HG03045 (cell line): ENCODE results near the gene CTDSP2.
"Not testable (repeated sequence)": the region's sequence is repeated elsewhere in the genome, so short reads cannot be mapped to it uniquely, and the experiment has no call there.

Experiments
- ATAC-seq: cut with Tn5 transposase; IDR thresholded peaks from one replicate; pipeline ENCODE4 v1.9.1; 2021; ENCODE audit warnings: mild to moderate bottlenecking, moderate library complexity; ENCODE audit not compliant: unreplicated experiment

Gene CTDSP2

DNA sequence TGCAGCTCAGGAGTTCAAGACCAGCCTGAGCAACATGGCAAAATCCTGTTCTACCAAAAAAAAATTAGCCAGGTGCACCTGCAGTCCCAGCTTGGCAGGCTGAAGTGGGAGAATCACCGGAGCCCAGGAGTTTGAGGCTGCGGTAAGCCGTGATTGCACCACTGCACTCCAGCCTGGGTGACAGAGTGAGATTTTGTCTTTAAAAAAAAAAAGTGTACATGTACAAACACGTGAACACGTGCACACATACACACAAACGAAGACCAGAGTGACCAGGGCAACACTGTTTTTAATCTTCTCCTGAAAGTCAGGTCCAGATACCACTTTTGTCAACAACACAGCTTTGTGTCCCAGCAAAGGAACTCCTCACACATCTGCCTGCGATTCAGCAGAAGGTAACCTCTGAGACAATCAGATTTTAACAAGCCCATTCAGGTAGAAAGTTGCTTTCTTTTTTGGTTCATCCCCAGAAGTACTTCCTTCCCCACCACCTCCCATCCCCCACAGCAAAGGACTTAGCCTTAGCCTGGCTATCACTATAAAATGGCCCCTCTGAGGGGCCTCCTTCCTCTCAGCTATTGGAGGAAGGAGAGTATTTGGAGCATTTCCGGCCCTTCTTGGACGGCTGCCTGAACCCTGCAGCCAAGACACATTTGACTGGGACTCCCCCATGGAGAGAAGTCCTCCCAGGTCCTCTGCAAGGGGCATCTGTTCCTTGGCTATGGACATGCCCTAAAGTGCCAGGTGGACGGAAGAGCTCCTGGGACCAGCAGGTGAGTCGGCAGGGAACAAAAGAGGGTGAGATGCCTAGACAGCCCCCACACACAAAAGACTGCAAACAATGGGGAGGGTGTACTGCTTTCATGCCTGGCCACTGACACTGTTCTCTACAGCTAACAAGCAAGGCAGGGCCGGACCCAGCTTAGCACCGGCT is 9.8 kb downstream of the CTDSP2 start:
- peak; percentile 38 for ATAC-seq

- no peak for ATAC-seq
Observed at GRCh38 chr12:57835366-57836288, 10.9 kb downstream of the CTDSP2 start.

GRCh38 chr12:57834086-57834876 is 12.2 kb downstream of the CTDSP2 start:
- ATAC-seq: no peak

DNA sequence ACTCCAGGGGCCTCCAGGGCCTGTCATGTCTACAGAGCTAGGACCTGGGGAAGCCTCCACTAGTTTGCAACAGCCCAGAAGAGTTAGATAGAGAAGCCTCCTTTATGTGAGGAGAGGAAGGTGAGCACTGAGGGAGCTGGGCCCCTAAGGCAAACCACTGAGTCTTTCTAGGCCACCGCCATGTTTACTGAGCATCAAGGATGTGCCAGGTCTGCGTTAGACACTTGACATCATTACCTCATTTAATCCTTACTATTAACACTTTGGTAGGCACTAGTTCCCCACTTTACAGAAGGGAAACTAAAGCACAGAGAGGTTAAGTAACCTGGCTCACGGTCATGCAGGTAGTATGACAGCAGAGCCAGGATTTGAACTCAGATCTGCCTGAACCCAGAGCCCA is 12.9 kb downstream of the CTDSP2 start:
- no peak for ATAC-seq

DNA sequence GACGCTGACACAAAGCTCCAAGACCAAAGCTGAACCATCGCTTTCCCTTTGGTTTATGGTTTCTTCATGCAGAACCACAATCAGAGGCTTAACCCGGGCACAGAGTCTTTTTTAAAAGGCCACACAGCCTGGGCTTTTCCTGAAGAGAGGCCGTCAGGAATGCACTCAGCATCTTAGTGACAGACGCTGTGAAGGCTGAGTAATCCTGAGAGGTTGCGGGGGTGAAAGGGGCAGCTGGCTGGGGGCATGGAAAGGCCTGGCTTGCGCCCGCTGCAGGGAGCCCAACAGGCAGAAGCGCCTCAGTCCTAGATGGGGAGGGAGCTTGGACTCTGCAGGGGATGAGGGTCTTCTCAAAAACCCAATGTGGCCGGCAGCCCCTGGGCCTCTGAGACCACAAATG is 13.6 kb downstream of the CTDSP2 start:
- no peak for ATAC-seq

GRCh38 chr12:57830393-57830792 is 16.1 kb downstream of the CTDSP2 start:
- no peak for ATAC-seq

GRCh38 chr12:57829025-57829777 is 17.3 kb downstream of the CTDSP2 start:
- ATAC-seq: no peak

DNA sequence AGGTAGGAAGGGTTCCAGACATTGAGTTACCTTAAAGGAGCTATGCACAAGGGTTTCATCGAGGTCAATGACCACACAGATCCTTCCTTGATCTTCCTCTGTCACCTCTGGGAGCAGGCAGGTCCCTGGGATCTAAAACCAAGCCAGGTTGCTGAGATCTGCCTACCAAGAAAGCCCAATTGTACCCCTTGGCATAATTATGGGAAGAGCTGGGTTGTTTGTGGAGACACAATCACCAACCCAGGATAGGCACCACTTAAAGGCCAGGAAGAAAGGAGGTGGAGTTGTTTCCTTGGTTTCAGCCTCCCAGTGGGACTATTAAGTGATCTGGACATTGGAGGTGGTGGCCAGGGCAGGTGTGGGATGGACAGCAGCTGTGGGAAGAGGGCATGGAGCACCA is 19.6 kb downstream of the CTDSP2 start:
- ATAC-seq: no peak

GRCh38 chr12:57826400-57826799 is 20.1 kb downstream of the CTDSP2 start:
- ATAC-seq: no peak

- no peak for ATAC-seq
Observed at GRCh38 chr12:57825451-57825850, 21.1 kb downstream of the CTDSP2 start.

- no peak for ATAC-seq
Observed at GRCh38 chr12:57823908-57824640, 22.5 kb downstream of the CTDSP2 start.

DNA sequence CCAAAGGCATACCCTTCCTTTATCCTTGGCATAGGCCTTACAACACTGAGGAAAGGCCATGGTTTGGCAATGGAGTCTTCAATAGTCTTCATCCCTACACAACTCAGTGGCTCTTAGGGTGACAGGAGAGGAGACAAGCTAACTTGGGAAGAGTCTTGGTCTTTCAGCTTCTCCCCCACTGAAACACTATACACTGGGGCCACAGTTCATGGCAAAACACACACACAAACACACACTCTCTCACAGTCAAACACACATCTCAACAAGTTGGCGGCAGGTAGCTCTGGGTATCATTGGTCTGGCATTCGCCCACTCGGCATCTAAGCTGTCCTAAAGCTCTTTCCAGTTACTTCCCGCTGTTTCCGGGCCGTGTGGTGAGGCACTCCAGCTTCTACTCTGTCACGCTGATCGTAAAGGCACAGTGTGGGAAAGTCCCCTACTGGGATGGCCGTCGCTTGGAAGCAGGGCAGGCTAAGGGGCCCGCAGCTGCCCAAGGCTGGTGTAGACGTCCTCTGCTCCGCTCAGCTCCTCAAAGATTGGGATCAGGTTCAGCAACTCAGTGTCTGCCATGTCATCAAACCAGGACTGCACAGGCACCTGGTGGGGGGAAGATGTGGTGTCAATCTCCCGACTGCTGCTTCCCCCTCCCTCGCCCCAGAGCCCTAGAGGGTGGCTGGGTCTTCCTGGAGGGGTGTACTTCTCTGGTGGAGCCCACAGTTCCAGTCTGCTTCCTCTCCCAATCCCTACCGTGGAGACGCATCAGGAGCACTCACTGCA is 23.2 kb downstream of the CTDSP2 start:
- ATAC-seq: no peak

GRCh38 chr12:57822392-57823130 is 24.0 kb downstream of the CTDSP2 start:
- ATAC-seq: no peak

GRCh38 chr12:57821474-57822214 is 24.9 kb downstream of the CTDSP2 start:
- no peak for ATAC-seq

- ATAC-seq: not testable (repeated sequence)
Observed at GRCh38 chr12:57821015-57821414, 25.5 kb downstream of the CTDSP2 start.

DNA sequence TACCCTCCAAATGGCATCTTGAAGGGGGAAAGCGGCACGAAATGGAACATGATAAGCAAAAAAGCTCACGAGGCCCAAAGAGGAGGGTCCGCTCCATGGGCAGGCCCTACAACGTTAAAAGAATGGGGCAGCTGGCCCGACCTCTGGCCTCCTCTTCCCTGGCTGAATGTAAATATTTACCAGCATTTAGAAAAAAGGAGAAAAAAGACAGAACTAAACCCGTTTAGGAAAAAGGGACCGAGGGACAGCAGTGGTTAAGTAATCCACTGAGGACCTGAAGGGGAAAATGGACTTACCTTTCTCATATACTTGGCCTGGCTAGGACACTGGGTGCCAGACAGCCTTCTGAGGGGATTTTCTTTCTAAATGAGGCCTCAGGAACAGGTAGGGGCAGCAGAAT is 26.4 kb downstream of the CTDSP2 start:
- ATAC-seq: not testable (repeated sequence)

GRCh38 chr12:57817990-57818331 is 28.6 kb downstream of the CTDSP2 start:
- not testable (repeated sequence) for ATAC-seq
